Left ventricle myocardium inferior (tissue), 1 donor: ENCODE data around the gene LIPN. TPM values are rescaled to one million over a fixed set of nuclear protein-coding genes. Genes with fewer than 3 reads are reported as not detected.
A peak's percentile ranks its signal among the peaks of the same experiment; 100 is the strongest.

ENCODE experiments used
- DNase-seq: peaks from one replicate; pipeline ENCODE4 v3.0.0-alpha.2; 2020
- H3K27ac ChIP-seq: fragments of 200-600 bp; replicated peaks from 2 replicates; pipeline ENCODE4 v1.8.0; 2021
- H3K27me3 ChIP-seq: fragments of 200-600 bp; 2 replicates; pipeline ENCODE4 v1.8.0; 2021; ENCODE audit warnings: low read depth
- H3K36me3 ChIP-seq: fragments of 200-600 bp; 2 replicates; pipeline ENCODE4 v1.8.0; 2021
- H3K4me1 ChIP-seq: fragments of 200-600 bp; 2 replicates; pipeline ENCODE4 v1.8.0; 2021
- H3K4me3 ChIP-seq: fragments of 200-600 bp; 2 replicates; pipeline ENCODE4 v1.8.0; 2021; ENCODE audit warnings: mild to moderate bottlenecking, moderate library complexity
- H3K9me3 ChIP-seq: fragments of 200-600 bp; replicated peaks from 2 replicates; pipeline ENCODE4 v1.8.0; 2021
- CTCF ChIP-seq: fragments of 200-600 bp; IDR thresholded peaks from 2 replicates; pipeline ENCODE4 v1.8.0; 2021; ENCODE audit warnings: antibody characterized with exemption, mild to moderate bottlenecking, borderline replicate concordance
- intact Hi-C: fragments of 100-400 bp; cut with micrococcal nuclease; formaldehyde crosslinking; loops from one replicate; pipeline ENCODE4 v1.11.0; 2022
- total RNA-seq: library from RNA; stranded (reverse); fragmentation: NEBNext Ultra II Directional; extraction: Animal tissue kit (Norgen Biotek cat#: 25700); gene quantifications from one replicate; pipeline ENCODE4 v1.2.1, GENCODE V29; 2021
- donor health status: DM: no; HTN: yes; CAD: no; lungs with severe emphysema.

Gene LIPN
- total RNA-seq, 1 donor from 2014 or later, result not detected

- H3K4me3 ChIP-seq, result no peak overlapping the region
- no peak for TF ChIP-seq CTCF
- intact Hi-C loops, result no loop called here
- no peak overlapping the region for H3K27ac ChIP-seq
- peaks cover 9% of the 10 kb centered on the region for H3K27me3 ChIP-seq
- no peaks in the 10 kb centered on the region for H3K4me1 ChIP-seq
- no peaks in the 10 kb centered on the region for H3K36me3 ChIP-seq
- H3K9me3 ChIP-seq, result no peaks in the 10 kb centered on the region
- peak; percentile 20 for DNase-seq
These were observed 32.8 kb downstream of the LIPN start for GRCh38 chr10:88792661-88793060.

GRCh38 chr10:88793712-88794299 is 34.0 kb downstream of the LIPN start:
- TF ChIP-seq CTCF, result no peak
- Histone ChIP-seq H3K9me3 (no peaks in the 10 kb centered on the region), H3K4me1 (no peaks in the 10 kb centered on the region), H3K4me3 (no peak overlapping the region), H3K36me3 (no peaks in the 10 kb centered on the region), H3K27ac (no peak overlapping the region), H3K27me3 (peaks cover 9% of the 10 kb centered on the region)
- no peak for DNase-seq
- intact Hi-C loops, result no loop called here

DNA sequence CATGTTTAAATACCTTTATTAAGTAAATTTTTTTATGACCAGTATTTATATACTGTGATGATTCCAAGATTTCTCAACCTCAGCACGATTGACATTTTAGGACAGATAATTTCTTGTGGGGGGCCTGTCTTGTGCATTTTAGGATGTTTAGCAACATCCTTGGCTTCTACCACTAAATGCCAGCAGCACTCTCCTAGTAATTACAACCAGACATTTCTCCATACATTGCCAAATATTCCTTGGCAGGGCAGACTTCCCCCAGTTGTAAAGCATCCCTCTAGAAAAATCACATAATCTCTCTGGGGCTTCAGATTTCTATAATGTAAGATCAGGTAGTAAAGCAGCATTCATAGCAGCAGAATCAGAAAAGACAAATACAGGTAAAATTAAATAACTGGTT is 34.9 kb downstream of the LIPN start:
- no peak for DNase-seq
- H3K27ac ChIP-seq, result no peak overlapping the region
- TF ChIP-seq CTCF, result no peak
- intact Hi-C loops, result no loop called here
- no peaks in the 10 kb centered on the region for H3K36me3 ChIP-seq
- no peaks in the 10 kb centered on the region for H3K9me3 ChIP-seq
- H3K4me3 ChIP-seq, result no peak overlapping the region
- H3K4me1 ChIP-seq, result no peaks in the 10 kb centered on the region
- H3K27me3 ChIP-seq, result peaks cover 9% of the 10 kb centered on the region

DNA sequence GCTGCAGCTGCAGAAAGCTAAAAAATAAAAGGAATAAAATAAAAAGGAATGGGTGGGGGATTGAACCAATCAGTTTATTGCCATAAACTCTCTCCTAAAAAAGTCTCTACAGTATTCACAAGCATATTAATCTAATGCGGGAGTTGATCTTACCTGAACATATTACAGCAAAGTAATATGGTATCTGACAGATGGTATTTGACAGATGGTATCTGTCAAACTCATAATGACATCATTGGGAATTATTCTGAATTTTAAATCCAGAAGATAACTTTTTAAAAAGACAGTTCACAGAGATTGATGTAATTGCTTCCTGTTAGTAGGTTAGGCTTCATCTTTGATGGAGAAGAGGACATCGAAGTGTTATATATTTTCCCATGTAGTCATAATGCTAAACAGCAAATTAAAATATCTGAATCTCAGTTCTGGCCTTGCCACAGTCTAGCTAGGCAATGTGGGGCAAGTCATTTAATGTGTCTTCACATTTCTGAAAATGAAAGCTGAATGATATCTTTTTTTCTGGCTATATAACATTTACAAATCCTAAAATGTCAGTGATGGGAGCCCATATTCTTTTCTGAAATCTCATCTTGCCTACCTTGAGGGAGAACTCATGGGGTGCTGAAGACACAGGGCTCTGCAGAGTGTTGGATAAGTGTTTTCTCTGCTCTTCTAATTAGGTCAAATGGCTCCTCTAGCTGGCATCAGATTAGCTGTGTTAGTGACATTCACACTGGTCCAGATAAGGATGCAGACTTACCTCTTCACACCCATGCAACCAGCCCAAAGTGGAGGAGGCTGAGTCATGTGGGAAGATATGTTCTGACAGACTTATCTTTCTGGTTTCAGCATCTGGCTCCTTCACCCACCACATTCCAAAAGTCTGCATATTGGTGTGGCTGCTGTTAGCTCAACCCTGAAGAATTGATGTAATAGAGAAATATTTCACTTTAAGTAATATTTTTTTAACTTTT is 40.6 kb downstream of the LIPN start:
- no peak for DNase-seq
- Histone ChIP-seq H3K4me3 (no peak overlapping the region), H3K27me3 (peaks cover 17% of the 10 kb centered on the region), H3K36me3 (no peaks in the 10 kb centered on the region), H3K4me1 (no peaks in the 10 kb centered on the region), H3K9me3 (no peaks in the 10 kb centered on the region), H3K27ac (no peak overlapping the region)
- intact Hi-C loops, result no loop called here
- TF ChIP-seq CTCF, result no peak

- Histone ChIP-seq H3K27me3 (peaks cover 9% of the 10 kb centered on the region), H3K4me1 (no peaks in the 10 kb centered on the region), H3K4me3 (no peak within 1 kb of the TSS), H3K36me3 (no peaks in the 10 kb centered on the region), H3K27ac (no peak within 1 kb of the TSS), H3K9me3 (no peaks in the 10 kb centered on the region)
- intact Hi-C loops, result no loop called here
- no peak for DNase-seq
- no peak for TF ChIP-seq CTCF
These were observed 42.9 kb downstream of the LIPN start, which contains the start of gene LIPM for GRCh38 chr10:88802523-88803285. TSS of gene LIPM (plus strand) at chr10:88802730. CDS start at chr10:88802897, 167 bp downstream.
